Left kidney (tissue), 2 donors: ENCODE results near the gene MEX3D. TPM values are rescaled to one million over a fixed set of nuclear protein-coding genes. Genes with fewer than 3 reads are reported as not detected.
A peak's percentile ranks its signal among the peaks of the same experiment; 100 is the strongest.

ENCODE experiments used
- DNase-seq: peaks from one replicate; pipeline ENCODE4 v3.0.0-alpha.2; 2013
- polyA plus RNA-seq: library from polyadenylated mRNA; unstranded; fragments of 120-200 nt; gene quantifications from one replicate; pipeline ENCODE4 v1.2.1, GENCODE V29; 2013; ENCODE audit not compliant: insufficient read length

Gene MEX3D
- polyA plus RNA-seq, 1 donor, result 19.1 TPM

GRCh38 chr19:1599460-1599846, 31.3 kb upstream of the MEX3D start:
- DNase-seq, result no peak

- no peak for DNase-seq
These were observed 30.8 kb upstream of the MEX3D start for GRCh38 chr19:1598777-1599459.

DNA sequence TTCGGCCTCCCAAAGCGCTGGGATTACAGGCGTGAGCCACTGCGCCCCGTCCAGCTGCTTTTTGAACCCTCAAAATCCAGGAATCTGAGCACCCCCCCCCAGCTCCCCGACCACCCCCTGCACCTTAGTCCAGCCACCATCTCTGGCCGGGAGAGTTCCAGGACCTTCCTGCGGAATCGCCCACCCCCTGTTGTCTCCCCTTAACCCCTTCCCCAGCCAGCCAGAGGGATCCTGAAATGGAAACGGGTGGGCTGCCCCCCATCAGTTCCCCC, 25.3 kb upstream of the MEX3D start:
- DNase-seq, result no peak

DNA sequence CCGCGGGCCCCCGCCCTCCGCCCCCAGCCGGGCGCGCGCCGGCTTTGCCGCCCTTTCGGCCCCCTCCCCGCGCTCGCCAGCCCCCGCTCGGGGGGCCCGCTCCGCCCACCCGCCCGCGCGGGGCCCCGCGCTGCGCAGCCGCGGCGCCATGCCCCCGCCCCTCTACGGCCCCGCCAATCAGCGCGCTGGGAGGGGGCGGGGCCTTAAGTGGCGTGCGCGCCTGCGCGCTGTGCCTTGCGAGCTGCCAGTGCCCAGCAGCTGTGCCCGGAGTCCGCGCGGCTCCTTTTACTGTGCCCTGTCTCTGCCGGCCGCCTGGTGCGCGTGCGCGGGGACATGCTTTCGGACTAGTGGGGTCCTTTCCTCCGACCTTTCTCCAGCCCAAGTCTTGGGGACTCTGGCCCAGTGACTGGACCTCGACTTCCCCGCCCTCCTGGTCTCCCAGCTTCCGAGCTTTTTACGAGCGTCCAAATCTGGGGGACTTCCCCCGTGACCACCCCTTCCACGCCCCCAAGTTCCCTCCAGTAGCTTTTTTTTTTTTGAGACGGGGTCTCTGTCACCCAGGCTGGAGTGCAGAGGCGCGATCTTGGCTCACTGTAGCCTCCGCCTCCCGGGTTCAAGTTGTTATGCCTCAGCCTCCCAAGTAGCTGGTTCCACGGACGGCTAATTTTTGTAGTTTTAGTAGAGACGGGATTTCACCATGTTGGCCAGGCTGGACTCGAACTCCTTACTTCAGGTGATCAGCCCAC, 24.8 kb upstream of the MEX3D start, which contains the start of gene MBD3:
MBD3 (minus strand) TSS at position 111 of the 746 bp plus-strand sequence. CDS start 234 bp downstream, outside the sequence.
- peak; percentile 93 for DNase-seq

DNA sequence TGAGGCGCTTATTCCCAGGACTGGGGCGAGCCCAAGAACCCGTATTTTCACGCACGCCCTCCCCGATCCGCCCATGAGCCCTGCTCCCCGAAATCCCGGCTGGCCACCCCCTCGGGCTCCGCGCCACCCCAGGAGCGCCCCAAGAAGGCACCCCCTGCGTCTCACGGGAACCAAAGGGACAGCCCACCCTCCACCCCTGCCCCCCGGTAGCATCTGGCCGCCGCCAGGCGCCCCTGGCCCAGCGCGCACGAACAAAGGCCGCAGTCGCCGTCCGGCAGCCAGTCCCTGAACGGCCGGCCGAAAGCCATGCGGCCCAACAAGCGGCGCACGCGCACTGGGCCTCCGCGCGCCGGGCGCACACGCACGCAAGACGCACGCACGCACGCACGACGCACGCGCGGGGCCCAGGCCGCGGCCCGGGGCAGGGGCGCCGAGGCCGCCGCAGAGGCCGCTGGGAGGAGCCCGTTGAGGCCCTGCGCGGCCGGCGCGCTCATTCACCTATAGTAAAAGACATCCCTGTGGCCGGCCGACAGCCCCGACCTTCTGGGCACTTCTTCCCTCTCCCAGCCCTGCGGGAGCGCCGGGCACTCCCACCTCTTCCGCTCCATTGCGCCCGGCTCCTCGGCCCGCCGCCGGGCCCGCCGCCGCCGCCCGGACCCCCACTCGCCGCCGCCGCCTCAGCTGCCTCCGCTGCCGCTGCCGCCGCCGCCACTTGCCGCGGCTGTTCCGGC, 24.1 kb upstream of the MEX3D start:
- DNase-seq, result peak; percentile 83

DNA sequence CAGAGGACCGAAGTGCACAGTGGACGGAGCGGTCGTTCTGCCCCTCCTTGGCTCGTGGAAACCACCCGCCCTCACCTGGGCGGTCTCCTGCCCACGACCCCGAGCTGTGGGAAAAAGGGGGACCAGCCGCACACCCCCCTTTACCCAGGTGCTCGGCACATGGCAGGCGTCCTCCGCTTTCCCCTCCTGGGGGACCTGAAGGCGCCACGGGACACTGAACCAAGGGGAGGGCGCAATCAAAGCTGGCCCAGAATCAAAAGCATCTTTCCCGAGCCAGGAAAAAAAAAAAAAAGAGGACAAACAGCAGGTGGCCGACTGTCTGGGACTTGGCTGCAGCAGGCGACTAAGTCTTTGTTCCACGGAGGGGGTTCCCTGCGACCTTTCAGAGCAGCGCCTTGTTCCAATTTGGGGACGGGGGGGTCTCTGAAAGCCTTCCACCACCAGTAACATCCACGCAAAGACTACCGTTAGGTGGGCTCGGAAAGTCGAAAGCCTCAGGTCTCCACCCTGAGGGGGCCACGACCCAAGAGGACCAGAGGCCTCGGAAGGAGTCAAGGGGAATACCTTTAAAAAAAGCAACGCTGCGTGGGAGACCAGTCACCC, 23.4 kb upstream of the MEX3D start:
- DNase-seq, result peak; percentile 12

DNA sequence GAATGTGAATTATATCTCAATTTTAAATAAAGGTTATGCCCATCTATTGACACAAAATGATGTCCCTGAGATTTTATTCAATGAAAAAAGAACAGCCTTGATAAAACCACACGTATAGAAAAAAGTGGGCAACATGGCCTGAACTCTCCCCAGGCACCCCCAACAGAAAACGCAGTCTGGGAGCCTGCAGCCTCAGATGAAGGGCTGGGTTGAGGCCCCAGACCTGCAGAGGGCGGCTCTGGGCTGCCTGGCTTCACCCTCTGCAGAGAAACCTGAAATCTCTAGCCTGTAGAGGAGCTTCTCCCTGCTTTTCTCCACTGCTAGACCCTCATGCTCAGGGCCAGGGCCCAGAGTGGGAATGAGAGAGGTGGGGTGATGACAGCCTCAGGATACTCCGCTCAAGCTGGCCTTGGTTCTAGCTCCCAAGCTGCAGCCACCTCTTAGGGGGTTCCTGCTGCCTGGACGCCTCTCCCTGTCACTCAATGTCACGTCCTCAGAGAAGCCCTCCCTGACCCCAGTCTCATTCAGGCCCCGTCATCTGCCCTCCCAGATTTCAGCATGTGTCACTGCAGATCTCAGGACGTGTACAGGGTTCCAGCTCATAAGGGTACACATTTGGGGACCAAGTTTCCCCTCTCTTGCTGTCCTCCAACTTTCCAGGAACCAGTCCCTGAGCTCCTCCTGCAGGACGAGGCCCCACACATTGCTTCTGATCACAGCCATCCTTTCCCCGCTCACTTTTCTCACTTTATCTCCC, 22.7 kb upstream of the MEX3D start:
- DNase-seq, result peak; percentile 8

DNA sequence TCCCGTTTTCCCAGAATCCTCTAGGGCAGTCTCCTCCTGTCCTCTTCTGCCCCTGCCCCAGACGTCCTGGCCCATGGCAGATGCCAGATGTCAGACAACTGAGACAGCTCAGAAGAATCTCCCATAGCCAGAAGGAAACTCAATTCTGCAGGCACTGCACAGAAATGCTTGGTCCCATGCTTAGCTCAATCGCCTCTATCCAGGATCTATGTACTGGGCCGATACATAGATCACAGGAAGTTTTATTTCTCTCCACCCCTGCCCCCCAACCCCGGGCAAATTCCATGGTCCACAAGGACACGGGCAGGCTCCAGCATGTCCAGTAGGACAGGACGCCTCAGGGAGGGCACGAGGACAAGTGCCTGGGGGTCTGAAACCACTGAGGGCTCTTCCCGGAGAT, 19.7 kb upstream of the MEX3D start:
- no peak for DNase-seq

DNA sequence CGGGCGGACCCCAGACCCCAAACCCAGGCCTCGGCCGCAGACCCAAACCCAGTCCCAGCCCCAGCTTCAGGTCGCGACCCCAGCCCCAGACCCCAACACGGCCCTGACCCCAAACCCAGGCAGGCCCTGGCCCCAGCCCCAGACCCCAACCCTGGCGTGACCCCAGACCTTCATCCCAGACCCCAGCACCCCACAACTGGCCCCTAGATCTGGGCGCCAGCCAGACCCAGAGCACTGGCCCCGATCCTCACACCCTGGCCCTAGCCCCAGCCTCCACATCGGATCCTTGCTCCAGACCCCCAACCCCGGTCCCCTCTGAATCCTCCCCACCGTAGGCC, 17.1 kb upstream of the MEX3D start:
- DNase-seq, result no peak

GRCh38 chr19:1584500-1585242, 16.5 kb upstream of the MEX3D start:
- no peak for DNase-seq

DNA sequence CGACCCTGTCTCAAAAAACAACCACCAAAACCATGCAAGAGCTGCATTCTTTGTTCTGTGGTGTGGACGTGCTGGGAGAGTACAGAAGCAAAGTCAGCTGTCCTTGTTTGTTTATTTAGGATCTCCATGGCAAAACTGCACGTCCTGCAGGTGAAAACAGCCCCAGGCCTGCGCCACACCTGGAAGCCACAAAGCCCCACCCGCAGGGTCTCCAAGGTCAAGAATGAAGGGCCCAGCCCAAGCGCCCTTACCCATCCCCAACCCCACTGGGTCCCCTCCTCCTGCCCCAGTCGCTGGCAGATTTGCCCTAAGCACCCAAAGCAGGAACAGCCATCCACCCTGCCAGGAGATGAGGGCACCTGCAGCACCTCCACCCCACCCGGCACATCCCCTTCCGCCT, 14.1 kb upstream of the MEX3D start:
- no peak for DNase-seq

- DNase-seq, result no peak
These were observed 12.8 kb upstream of the MEX3D start for GRCh38 chr19:1580957-1581356.

GRCh38 chr19:1580382-1580781, 12.3 kb upstream of the MEX3D start:
- no peak for DNase-seq

GRCh38 chr19:1579222-1579621, 11.1 kb upstream of the MEX3D start:
- no peak for DNase-seq

GRCh38 chr19:1577929-1578618, 9.9 kb upstream of the MEX3D start:
- DNase-seq, result no peak

GRCh38 chr19:1577090-1577928, 9.2 kb upstream of the MEX3D start:
- no peak for DNase-seq

- no peak for DNase-seq
These were observed 8.3 kb upstream of the MEX3D start for GRCh38 chr19:1576242-1577089.

GRCh38 chr19:1575323-1576241, 7.5 kb upstream of the MEX3D start:
- no peak for DNase-seq
